ENCODE data around the gene FOXJ3.

The FOXJ3 gene

GRCh38 chr1:42163536-42164503 is 171.2 kb downstream of the FOXJ3 start:
- DNase-seq (ENCODE audit: low read depth): no peak
- no peak overlapping the region for H3K4me3 ChIP-seq (ENCODE audit: low read length)

GRCh38 chr1:42163114-42163513 is 171.9 kb downstream of the FOXJ3 start:
- TF ChIP-seq, protein P1, sequence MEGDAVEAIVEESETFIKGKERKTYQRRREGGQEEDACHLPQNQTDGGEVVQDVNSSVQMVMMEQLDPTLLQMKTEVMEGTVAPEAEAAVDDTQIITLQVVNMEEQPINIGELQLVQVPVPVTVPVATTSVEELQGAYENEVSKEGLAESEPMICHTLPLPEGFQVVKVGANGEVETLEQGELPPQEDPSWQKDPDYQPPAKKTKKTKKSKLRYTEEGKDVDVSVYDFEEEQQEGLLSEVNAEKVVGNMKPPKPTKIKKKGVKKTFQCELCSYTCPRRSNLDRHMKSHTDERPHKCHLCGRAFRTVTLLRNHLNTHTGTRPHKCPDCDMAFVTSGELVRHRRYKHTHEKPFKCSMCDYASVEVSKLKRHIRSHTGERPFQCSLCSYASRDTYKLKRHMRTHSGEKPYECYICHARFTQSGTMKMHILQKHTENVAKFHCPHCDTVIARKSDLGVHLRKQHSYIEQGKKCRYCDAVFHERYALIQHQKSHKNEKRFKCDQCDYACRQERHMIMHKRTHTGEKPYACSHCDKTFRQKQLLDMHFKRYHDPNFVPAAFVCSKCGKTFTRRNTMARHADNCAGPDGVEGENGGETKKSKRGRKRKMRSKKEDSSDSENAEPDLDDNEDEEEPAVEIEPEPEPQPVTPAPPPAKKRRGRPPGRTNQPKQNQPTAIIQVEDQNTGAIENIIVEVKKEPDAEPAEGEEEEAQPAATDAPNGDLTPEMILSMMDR (IDR thresholded peaks at IDR 0.05; ENCODE audit: insufficient read depth, low read depth, low read length, missing control alignments): no peak
- no peak for DNase-seq (ENCODE audit: low read depth)
- H3K4me3 ChIP-seq (ENCODE audit: low read length): no peak overlapping the region

More at GRCh38 chr1:42163536-42164503, 171.2 kb downstream of the FOXJ3 start:
- TF ChIP-seq, protein P1 (IDR thresholded peaks at IDR 0.05; ENCODE audit: insufficient read depth, low read depth, low read length, missing control alignments): peak; percentile 5

GRCh38 chr1:42162181-42162580 is 172.9 kb downstream of the FOXJ3 start:
- no peak overlapping the region for H3K4me3 ChIP-seq (ENCODE audit: low read length)
- TF ChIP-seq, protein P1 (IDR thresholded peaks at IDR 0.05; ENCODE audit: insufficient read depth, low read depth, low read length, missing control alignments): no peak
- DNase-seq (ENCODE audit: low read depth): no peak

DNA sequence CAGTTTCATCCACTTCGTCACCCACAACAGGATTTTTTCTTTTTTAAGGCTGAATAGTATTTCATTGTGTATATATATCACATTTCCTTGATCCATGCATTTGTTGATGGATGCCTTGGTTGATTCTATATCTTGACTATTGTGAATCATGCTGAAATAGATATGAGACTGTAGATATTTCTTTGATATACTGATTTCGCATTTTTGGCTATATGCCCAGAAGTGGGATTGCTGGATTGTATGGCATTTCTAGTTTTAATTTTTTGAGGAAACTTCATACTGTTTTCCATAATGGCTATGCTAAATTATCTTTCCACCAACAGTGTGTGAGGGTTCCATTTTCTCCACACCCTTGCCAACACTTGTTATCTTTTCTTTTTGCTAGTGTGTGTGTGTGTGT is 176.8 kb downstream of the FOXJ3 start:
- TF ChIP-seq, protein P1 (IDR thresholded peaks at IDR 0.05; ENCODE audit: insufficient read depth, low read depth, low read length, missing control alignments): no peak
- no peak for DNase-seq (ENCODE audit: low read depth)
- no peak overlapping the region for H3K4me3 ChIP-seq (ENCODE audit: low read length)

- no peak overlapping the region for H3K4me3 ChIP-seq (ENCODE audit: low read length)
- TF ChIP-seq, protein P1 (IDR thresholded peaks at IDR 0.05; ENCODE audit: insufficient read depth, low read depth, low read length, missing control alignments): no peak
- no peak for DNase-seq (ENCODE audit: low read depth)
These were observed 177.4 kb downstream of the FOXJ3 start for GRCh38 chr1:42157667-42158066.

DNA sequence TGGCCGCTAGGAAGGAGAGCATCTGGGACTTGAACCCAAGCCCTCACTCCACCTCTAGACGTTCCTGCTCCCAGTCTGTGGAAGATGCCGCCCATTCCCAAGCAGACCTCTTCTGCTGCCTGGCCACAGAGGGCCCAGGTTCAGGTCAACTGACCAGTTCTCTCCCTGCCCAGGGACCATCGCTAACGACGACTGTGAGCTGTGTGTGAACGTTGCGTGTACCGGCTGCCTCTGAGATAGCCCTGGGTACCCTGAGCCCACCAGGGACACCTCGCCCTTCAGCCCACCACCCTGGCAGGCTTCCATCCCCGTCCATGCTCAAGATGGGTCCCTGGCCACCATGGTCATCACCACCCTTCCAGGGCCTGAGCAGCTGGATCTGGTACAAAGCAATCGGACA is 179.7 kb downstream of the FOXJ3 start:
- TF ChIP-seq, protein P1 (IDR thresholded peaks at IDR 0.05; ENCODE audit: insufficient read depth, low read depth, low read length, missing control alignments): no peak
- no peak for DNase-seq (ENCODE audit: low read depth)
- H3K4me3 ChIP-seq (ENCODE audit: low read length): no peak overlapping the region

Data from epithelial cell of esophagus (primary cell).